PC-3 (cell line): ENCODE data around the gene SPATA16. TPM values are rescaled to one million over a fixed set of nuclear protein-coding genes. Genes with fewer than 3 reads are reported as not detected.

Experiments
- ATAC-seq: fragments of 200-7000 bp; cut with Tn5 transposase; 2 replicates; pipeline ENCODE4 v1.9.1; 2020; ENCODE audit warnings: mild to moderate bottlenecking, moderate library complexity
- BruUV-seq: library from RNA; stranded (reverse); fragments of 400-500 nt; replicated peaks from 2 replicates; lab custom pipeline; 2021; lab: Mats Ljungman, UMichigan
- CTCF ChIA-PET: fragments of 300-600 bp; sonication (Branson Sonifier 250); formaldehyde crosslinking; loops from one replicate; lab custom pipeline; 2022; ENCODE audit warnings: antibody characterized with exemption; lab: Charles Lee
- POLR2A ChIA-PET: fragments of 300-600 bp; sonication (Branson Sonifier 250); formaldehyde crosslinking; loops from one replicate; lab custom pipeline; 2022; ENCODE audit warnings: antibody characterized with exemption; ENCODE audit not compliant: unreplicated experiment; lab: Charles Lee
- DNase-seq: peaks from one replicate; pipeline ENCODE4 v3.0.0-alpha.2; 2015
- H2AFZ ChIP-seq: fragments of 300-600 bp; sonication (generic); 2 replicates; pipeline ENCODE4 v1.6.0; 2016; ENCODE audit warnings: antibody characterized with exemption, low read length
- H3F3A ChIP-seq: fragments of 300-600 bp; sonication (generic); one replicate; pipeline ENCODE4 v1.6.0; 2017; ENCODE audit warnings: antibody characterized with exemption, low read length, control low read depth, mild to moderate bottlenecking; ENCODE audit not compliant: unreplicated experiment
- H3K27ac ChIP-seq: fragments of 300-600 bp; sonication (generic); 2 replicates; pipeline ENCODE4 v1.5.1; 2016; ENCODE audit warnings: mild to moderate bottlenecking, low read length
- H3K27me3 ChIP-seq: fragments of 300-600 bp; sonication (generic); 2 replicates; pipeline ENCODE4 v1.6.1; 2016; ENCODE audit warnings: low read length, mixed read lengths
- H3K36me3 ChIP-seq: fragments of 300-600 bp; sonication (generic); 2 replicates; pipeline ENCODE4 v1.6.1; 2016; ENCODE audit warnings: low read depth, mixed run types, low read length, mixed read lengths
- H3K4me1 ChIP-seq: fragments of 300-600 bp; sonication (generic); 2 replicates; pipeline ENCODE4 v1.5.1; 2016; ENCODE audit warnings: low read length; ENCODE audit not compliant: insufficient read depth
- H3K4me2 ChIP-seq: fragments of 300-600 bp; sonication (generic); 2 replicates; pipeline ENCODE4 v1.6.0; 2016; ENCODE audit warnings: low read length
- H3K4me3 ChIP-seq: fragments of 300-600 bp; sonication (generic); 2 replicates; pipeline ENCODE4 v1.5.1; 2016; ENCODE audit warnings: mild to moderate bottlenecking, low read length, mixed read lengths
- H3K79me2 ChIP-seq: fragments of 300-600 bp; sonication (generic); 2 replicates; pipeline ENCODE4 v1.6.1; 2017; ENCODE audit warnings: low read length, mixed read lengths
- H3K9ac ChIP-seq: fragments of 300-600 bp; sonication (generic); 2 replicates; pipeline ENCODE4 v1.6.0; 2016; ENCODE audit warnings: mild to moderate bottlenecking, low read length
- H3K9me2 ChIP-seq: fragments of 300-600 bp; sonication (generic); replicated peaks from 2 replicates; pipeline ENCODE4 v1.6.1; 2016; ENCODE audit warnings: mixed run types, low read length, mixed read lengths
- H3K9me3 ChIP-seq: fragments of 300-600 bp; sonication (generic); 2 replicates; pipeline ENCODE4 v1.6.1; 2016; ENCODE audit warnings: low read length, mixed read lengths
- H4K20me1 ChIP-seq: fragments of 300-600 bp; sonication (generic); 2 replicates; pipeline ENCODE4 v1.6.1; 2016; ENCODE audit warnings: low read length, mixed read lengths
- EZH2 ChIP-seq: fragments of 300-600 bp; sonication (generic); IDR thresholded peaks from one replicate; pipeline ENCODE4 v1.6.1; 2017; ENCODE audit warnings: antibody characterized with exemption, mild to moderate bottlenecking, low read length; ENCODE audit not compliant: unreplicated experiment
- EZH2phosphoT487 ChIP-seq: fragments of 300-600 bp; sonication (generic); IDR thresholded peaks from 2 replicates; pipeline ENCODE4 v1.6.1; 2018; ENCODE audit warnings: mild to moderate bottlenecking, antibody characterized with exemption, low read length, borderline replicate concordance
- intact Hi-C: fragments of 100-400 bp; cut with micrococcal nuclease; formaldehyde crosslinking; loops from 2 replicates; pipeline ENCODE4 v1.9.0; 2023
- total RNA-seq: library from RNA; depleted of rRNA; stranded (reverse); fragments of >200 nt; gene quantifications from 2 replicates; pipeline ENCODE4 v1.2.3, GENCODE V29; 2014
- TF ChIP-seq, protein P1 (sequence below): fragments of 300-600 bp; sonication (generic); conservative IDR thresholded peaks from 2 replicates; pipeline ENCODE4 v1.5.1; 2017; ENCODE audit warnings: antibody characterized with exemption, low read depth, mild to moderate bottlenecking, low read length

The SPATA16 gene
- total RNA-seq, 1 experiment from 2014 or later = not detected

DNA sequence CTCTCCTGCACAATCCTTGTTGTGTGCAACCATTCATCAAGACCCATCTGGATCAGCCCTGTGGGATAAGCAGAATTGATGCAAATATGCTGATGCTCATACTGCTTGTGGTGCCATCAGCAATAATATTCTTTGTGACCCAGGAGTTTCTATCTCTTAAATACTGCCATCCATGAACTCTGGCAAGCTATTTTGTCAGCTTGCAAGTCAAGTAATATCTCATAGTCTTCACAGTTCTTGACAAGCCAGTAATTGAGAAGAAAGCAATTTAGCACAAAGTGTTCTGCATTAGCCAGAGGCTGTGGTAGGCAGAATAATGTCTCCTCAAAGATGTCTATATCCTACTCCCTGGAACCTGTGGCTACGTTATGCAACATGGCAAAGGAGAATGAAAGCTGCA, 49.0 kb downstream of the SPATA16 start:
- no peaks in the 10 kb centered on the region for H3K36me3 ChIP-seq
- intact Hi-C loops = no loop called here

DNA sequence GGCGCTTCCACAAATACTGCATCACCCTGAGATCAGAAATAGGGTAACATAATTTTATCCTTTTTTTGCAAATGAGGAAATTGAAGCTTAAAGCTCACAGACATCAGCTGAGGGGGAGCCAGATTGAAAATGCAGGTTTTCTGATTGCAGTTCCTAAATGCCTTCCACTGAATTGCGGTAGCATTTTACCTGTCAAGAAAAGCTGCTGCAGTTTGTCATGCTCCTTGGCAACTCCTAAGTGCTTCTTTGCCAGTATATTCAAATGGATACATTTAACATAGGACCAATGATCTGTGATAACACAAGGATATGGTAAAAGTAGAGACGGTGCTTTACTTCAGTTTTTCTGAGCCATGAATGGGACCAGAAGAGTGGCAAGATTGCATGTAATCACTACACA, 50.5 kb downstream of the SPATA16 start:
- Histone ChIP-seq H3F3A (no peaks in the 10 kb centered on the region), H3K4me1 (no peaks in the 10 kb centered on the region), H3K9me2 (no peaks in the 10 kb centered on the region), H3K4me2 (no peak overlapping the region), H3K27ac (no peak overlapping the region), H3K9ac (no peak overlapping the region), H3K79me2 (no peaks in the 10 kb centered on the region), H2AFZ (no peak overlapping the region), H3K4me3 (no peak overlapping the region), H3K9me3 (no peaks in the 10 kb centered on the region), H3K36me3 (no peaks in the 10 kb centered on the region), H3K27me3 (no peaks in the 10 kb centered on the region), H4K20me1 (no peaks in the 10 kb centered on the region)
- ChIA-PET CTCF (no interaction called here), POLR2A (no interaction called here)
- no TSS peak for BruUV-seq
- no peak for TF ChIP-seq EZH2phosphoT487
- TF ChIP-seq EZH2 = no peak
- TF ChIP-seq, protein P1, sequence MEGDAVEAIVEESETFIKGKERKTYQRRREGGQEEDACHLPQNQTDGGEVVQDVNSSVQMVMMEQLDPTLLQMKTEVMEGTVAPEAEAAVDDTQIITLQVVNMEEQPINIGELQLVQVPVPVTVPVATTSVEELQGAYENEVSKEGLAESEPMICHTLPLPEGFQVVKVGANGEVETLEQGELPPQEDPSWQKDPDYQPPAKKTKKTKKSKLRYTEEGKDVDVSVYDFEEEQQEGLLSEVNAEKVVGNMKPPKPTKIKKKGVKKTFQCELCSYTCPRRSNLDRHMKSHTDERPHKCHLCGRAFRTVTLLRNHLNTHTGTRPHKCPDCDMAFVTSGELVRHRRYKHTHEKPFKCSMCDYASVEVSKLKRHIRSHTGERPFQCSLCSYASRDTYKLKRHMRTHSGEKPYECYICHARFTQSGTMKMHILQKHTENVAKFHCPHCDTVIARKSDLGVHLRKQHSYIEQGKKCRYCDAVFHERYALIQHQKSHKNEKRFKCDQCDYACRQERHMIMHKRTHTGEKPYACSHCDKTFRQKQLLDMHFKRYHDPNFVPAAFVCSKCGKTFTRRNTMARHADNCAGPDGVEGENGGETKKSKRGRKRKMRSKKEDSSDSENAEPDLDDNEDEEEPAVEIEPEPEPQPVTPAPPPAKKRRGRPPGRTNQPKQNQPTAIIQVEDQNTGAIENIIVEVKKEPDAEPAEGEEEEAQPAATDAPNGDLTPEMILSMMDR = no peak
- intact Hi-C loops = no loop called here
- DNase-seq (no peak), ATAC-seq (no peak)

More for the DNA sequence above, 49.0 kb downstream of the SPATA16 start:
- H4K20me1 ChIP-seq = no peaks in the 10 kb centered on the region
- H3K9ac ChIP-seq = no peak overlapping the region
- H3K27me3 ChIP-seq = no peaks in the 10 kb centered on the region
- no peaks in the 10 kb centered on the region for H3F3A ChIP-seq
- H3K4me2 ChIP-seq = no peak overlapping the region
- DNase-seq = no peak
- no peak for ATAC-seq
- no peaks in the 10 kb centered on the region for H3K9me2 ChIP-seq
- no peaks in the 10 kb centered on the region for H3K79me2 ChIP-seq
- H3K4me1 ChIP-seq = no peaks in the 10 kb centered on the region
- ChIA-PET POLR2A (no interaction called here), CTCF (no interaction called here)
- no peak overlapping the region for H3K4me3 ChIP-seq
- TF ChIP-seq EZH2 (no peak), EZH2phosphoT487 (no peak)
- TF ChIP-seq, protein P1 = no peak
- H2AFZ ChIP-seq = no peak overlapping the region
- H3K27ac ChIP-seq = no peak overlapping the region
- H3K9me3 ChIP-seq = no peaks in the 10 kb centered on the region
- no TSS peak for BruUV-seq

DNA sequence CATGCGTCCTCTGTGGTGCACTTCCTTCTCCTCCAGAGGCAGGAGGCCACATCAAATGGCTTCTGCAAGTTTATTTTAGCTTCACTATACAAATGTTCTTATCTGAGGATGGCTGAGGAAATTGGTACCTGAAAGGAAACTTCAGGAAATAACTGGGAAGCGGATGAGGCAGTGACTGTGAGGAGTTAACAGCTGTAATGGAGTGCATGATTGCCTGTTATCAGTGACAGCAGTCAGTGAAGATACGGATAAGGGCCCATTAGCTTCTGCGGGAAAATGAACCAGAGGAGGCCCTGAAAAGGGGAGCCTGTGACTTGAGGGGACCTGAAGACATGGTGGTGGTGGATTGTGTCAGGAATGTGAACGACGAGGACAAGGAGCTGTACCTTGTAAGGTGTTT, 51.8 kb downstream of the SPATA16 start:
- ATAC-seq (no peak), DNase-seq (no peak)
- Histone ChIP-seq H3K36me3 (no peaks in the 10 kb centered on the region), H3K4me2 (no peak overlapping the region), H3K9me2 (no peaks in the 10 kb centered on the region), H3K27ac (no peak overlapping the region), H4K20me1 (no peaks in the 10 kb centered on the region), H2AFZ (no peak overlapping the region), H3K4me3 (no peak overlapping the region), H3K9me3 (no peaks in the 10 kb centered on the region), H3K4me1 (no peaks in the 10 kb centered on the region), H3K9ac (no peak overlapping the region), H3K27me3 (no peaks in the 10 kb centered on the region), H3F3A (no peaks in the 10 kb centered on the region), H3K79me2 (no peaks in the 10 kb centered on the region)
- ChIA-PET CTCF (no interaction called here), POLR2A (no interaction called here)
- no peak for TF ChIP-seq EZH2phosphoT487
- TF ChIP-seq, protein P1 = no peak
- TF ChIP-seq EZH2 = no peak
- BruUV-seq = no TSS peak
- intact Hi-C loops = no loop called here
